COR-L47 (cell line): ENCODE data around the gene CDKN2C.

Source experiments
- DNase-seq: peaks from one replicate; lab custom pipeline; 2025; lab: John Stamatoyannopoulos, UW

Gene CDKN2C

DNA sequence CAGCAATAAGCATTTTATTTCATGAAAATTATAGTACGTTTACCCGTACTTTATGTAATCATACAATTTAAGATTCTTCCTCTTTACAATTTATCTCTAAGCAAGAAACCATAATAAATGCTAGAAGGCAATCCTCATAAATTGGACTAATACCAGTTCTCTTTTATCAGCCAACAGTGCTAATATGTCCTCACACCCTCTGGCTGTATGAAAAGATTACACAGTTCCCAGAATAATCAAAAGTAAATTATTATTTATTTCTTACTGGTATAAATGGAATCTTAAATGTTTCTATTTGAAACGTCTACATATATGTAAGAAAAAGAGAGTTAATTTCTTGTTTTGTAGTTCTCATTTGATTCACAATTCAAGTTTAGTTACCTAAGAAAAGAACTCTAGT lies 3.1 kb upstream of the CDKN2C start:
- no peak for DNase-seq

DNA sequence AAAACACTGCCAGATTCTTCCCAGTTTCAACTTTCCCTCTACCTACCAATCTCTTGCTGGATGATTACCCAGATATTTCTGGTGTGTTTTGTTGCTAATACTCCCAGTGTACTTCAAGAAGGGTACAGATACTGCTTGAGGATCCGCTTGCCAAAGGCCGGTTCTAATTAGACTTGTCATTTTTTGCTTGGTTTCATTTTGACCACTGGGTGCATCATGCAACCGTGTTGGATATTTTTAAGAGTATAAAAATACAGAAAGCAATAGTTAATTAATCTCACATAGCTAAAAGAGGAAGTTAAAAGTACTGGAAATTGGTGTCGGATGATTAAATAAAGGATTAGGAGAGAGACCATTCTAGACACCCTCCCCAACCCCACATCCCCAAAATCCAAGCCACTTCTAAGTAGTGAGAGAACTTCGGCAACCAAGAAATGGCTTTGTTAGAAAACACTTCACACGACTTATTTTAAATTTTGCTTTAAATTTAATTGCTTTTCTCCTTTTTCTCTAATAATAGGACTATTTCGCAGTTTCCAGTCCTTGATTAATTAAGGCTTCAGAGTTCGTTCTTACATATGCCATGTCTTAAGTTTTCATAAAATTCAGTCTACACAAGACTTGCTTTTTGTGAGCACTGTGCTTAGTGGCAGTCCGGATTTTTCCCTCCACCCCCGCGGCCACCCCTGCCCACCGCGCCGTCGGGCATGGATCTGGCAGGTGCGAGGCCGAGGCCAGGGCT lies 2.5 kb upstream of the CDKN2C start:
- peak; percentile 27 for DNase-seq

GRCh38 chr1:50968158-50968820 lies 1.8 kb upstream of the CDKN2C start:
- DNase-seq = peak; percentile 96

DNA sequence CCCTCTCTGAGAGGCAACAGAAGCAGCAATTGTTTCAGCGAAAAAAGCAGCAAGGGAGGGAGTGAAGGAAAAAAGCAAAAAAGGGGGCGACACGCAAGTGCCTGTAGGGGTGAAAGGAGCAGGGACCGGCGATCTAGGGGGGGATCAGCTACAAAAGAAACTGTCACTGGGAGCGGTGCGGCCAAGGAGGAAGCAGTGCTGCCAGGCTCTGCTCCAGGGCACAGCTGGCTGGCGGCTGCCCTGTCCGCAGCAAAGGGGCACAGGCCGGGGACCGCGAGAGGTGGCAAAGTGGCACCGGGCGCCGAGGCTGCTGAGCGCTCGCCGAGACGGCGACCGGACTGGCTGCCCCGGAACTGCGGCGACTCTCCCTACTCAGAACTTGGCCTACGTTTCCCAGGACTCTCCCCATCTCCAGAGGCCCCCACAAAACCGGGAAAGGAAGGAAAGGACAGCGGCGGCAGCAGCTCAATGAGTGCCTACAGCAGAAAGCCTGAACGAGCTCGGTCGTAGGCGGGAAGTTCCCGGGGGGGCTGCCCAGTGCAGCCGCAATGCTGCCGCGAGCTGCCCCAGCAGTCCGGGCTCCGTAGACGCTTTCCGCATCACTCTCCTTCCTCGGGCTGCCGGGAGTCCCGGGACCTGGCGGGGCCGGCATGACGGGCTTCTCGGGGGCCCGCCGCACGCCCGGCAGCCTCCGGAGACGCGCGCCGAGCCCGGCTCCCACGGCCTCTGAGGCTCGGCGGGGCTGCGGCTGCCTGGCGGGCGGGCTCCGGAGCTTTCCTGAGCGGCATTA lies 1.0 kb upstream of the CDKN2C start:
- no peak for DNase-seq

- DNase-seq = no peak
These were observed 453 bp downstream of the CDKN2C start for GRCh38 chr1:50970509-50970887.

- peak; percentile 40 for DNase-seq
These were observed 1.0 kb downstream of the CDKN2C start for GRCh38 chr1:50970931-50971582.

GRCh38 chr1:50971748-50972305 lies 1.8 kb downstream of the CDKN2C start:
- DNase-seq = no peak

DNA sequence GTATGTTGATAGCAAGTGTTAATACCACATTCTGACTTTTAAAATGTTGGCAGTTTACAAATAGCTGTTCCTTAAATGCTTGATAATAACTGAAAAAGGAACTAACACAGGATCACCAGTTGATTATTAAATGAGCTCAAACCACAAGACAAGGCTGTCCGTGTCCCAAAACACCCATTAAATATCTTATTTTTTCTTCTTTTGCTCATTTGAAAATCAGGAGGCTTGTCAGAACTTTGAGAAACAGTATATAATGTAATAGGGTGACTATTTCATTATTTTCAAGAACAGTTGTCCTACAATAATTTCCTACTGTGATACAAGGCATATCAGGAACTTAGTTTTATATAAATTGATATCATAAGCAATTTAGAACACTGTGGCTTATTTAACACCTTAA lies 2.7 kb downstream of the CDKN2C start:
- no peak for DNase-seq

- DNase-seq = no peak
These were observed 3.2 kb downstream of the CDKN2C start for GRCh38 chr1:50973255-50973654.

DNA sequence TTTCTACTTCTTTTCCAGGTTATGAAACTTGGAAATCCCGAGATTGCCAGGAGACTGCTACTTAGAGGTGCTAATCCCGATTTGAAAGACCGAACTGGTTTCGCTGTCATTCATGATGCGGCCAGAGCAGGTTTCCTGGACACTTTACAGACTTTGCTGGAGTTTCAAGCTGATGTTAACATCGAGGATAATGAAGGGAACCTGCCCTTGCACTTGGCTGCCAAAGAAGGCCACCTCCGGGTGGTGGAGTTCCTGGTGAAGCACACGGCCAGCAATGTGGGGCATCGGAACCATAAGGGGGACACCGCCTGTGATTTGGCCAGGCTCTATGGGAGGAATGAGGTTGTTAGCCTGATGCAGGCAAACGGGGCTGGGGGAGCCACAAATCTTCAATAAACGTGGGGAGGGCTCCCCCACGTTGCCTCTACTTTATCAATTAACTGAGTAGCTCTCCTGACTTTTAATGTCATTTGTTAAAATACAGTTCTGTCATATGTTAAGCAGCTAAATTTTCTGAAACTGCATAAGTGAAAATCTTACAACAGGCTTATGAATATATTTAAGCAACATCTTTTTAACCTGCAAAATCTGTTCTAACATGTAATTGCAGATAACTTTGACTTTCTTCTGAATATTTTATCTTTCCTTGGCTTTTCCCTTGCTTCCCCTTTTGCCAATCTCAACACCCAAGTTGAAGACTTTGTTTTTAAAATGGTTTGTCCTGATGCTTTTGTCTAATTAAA lies 4.0 kb downstream of the CDKN2C start:
- DNase-seq = no peak

- DNase-seq = no peak
These were observed 4.5 kb downstream of the CDKN2C start for GRCh38 chr1:50974618-50974935.

DNA sequence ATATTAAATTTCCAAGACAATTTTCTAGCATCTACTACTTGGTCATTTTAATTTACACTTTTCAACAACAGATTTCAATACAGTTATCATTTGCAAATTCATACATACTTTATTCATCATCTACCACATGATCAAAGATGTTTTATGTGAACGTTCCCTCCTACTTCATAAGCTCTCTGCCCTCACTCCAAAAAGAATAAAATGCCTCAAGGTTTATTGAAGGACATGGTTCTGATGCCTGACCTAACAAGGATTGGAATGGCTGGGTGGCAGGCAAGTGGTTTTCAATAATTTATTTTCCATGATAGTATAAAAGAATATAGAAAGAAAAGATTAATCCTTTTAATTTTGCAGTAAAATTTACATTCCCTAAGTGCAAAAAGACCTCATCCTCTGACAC lies 5.4 kb downstream of the CDKN2C start:
- no peak for DNase-seq

DNA sequence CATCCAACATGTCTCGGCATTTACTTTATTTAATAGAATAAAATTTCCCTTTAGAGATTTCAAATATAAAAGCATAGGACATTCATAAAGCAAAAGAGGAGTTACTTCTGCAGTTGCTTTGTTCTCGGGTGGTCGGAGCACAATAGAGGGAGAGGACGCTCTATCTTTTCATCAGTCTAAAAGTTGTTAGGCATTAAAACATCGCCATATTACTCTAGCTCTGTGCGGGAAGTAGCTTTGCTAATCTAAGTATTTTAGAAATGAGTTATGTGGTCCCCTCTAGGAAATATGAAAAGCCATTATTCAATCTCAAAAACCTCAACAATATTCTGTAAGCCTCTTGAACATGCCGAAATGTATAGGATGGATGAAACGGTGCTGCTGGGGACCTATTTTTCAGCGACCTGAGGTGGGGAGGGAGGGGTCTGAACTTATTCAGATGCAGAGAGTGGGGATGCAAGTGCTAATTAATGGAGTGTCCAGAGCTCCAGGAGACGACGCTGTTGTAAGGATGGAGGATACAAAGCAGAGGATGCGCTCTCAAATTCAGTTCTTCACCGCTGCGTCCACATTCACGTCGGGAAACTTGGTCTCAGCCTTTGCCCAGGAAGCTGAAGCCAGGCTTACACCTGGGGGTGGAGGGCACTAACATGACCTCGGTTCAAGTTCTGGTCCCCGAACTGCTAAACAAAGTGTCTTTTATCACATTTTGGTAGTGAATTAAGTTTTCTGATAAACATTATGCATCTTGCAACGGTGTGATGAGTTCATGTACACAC lies 6.3 kb downstream of the CDKN2C start:
- peak; percentile 76 for DNase-seq

DNA sequence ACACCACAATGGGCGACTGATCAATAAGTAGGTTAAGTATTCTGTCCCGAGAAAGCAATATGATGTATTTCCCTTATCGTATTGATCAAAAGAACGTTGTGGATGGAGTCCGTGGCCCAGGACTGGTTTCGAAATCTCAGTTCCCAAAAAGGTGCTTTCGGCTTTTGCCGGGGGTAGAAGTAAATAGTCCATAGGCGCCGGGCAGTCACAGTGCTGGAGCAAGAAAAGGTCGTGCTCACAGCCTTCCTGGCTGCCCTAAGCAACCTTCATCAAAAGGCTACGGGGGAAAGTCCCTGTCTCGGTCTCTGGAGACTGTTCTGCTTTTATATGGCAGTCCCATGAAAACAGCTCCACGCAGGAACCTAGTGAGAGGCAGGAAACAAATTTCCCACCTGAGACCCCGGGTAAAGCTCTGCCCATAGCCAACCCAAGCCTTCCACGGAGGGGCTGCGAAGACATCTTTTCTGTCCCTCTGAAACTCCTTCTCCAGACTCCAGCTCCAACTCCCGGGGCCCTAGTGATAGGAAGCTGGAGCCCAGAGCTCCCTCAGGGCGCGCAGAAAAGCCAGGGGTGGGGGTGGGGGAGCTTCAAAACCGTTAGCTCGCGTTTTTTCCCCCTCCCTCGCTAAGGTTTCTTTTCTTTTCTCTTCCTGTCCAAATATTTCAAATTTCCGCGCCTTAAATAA lies 7.0 kb downstream of the CDKN2C start:
- peak; percentile 78 for DNase-seq

DNA sequence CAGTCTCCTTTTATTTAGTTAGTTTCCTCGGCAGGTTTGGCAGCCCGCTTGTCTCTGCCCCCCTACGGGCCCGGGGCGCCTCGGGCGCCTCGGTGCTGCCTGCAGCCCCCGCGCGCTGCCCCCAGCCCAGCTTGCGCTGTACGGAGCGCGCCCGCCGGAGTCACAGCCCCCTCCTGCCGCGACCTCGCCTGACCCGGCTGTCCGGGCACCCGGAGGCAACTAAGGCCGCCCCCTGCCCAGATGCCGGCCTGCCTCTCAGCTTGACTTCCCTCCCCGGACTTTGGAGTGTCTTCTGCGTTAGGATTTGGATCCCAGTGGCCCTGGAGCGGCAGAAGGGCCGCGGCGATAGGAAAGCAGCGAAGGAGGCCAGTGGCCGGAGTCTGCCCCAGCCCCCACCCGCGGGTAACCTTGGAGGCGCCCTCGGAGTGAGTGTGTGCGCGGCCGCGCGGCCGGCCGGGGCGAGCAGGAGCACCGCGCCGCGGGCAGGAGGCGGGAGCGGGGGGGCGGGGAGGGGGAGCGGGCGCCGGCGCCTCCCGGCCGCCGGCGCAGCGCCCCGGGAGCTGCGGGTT lies 7.6 kb downstream of the CDKN2C start:
- peak; percentile 60 for DNase-seq

- DNase-seq = peak; percentile 94
These were observed 8.3 kb downstream of the CDKN2C start for GRCh38 chr1:50978144-50978851.

DNA sequence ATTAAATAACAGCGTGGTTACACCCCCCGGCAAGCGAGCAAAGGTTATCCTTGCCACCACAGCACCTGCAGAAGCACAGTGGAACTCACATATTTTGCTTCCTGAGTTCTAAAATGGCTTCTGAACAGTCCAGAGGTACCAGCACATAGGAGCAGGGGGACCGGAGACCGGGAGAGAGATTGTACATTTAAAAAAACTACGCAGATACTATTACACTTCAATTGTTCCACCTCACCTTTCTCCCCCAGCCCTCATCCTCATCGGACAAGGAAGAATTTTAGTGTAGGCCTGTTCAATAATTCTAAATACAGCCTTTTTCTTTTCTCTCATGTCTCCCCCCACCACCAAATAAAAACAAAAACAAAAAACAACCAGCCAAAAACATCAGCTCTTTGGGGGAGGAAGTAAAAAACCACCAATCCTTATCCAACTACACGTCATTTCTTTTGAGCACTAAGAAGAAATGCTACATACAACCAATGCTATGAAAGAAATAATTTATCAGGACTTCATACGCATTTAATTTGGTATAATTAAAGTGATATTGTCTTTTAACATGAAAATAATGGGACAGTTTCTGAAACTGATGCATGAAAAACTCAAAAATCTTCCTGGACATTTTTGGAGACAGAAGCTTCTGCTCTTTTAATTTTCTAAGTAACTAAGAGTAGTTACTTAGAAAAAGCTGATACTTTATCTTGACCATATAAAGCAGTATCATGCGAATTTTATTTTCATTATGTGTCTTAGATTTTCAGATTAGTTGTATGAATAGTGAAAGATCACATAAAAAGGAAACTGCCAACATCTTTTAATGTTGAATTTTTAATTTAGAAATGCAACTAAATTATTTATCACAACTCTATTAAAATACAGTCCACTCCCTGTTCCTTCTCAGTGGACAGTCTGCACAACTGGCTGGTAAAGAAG lies 9.1 kb downstream of the CDKN2C start:
- peak; percentile 60 for DNase-seq

DNA sequence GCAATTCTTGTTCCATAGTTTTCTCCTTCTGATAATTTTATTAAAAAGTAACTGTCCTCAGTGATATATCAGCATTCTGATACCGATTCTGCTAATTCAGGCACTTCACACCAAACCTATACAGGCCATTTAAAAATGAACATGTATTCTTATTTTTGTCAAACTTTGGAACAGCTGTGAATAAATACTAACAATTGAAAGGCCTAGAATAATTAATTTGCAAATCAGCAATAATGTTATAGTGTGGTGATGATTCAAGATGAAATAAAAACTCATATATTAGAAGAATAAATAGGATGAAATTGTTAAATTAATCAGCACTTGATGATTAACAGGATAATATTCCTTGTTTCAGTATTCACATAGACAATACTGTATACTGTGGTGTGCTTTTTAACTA lies 9.9 kb downstream of the CDKN2C start:
- DNase-seq = no peak
